Type B pancreatic cell (in vitro differentiated cells): ENCODE data around the gene DDAH1. TPM values are rescaled to one million over a fixed set of nuclear protein-coding genes. Genes with fewer than 3 reads are reported as not detected.

Experiments used
- DNase-seq: peaks from one replicate; pipeline ENCODE4 v3.0.0; 2021; ENCODE audit warnings: mixed read lengths; ENCODE audit not compliant: unreplicated experiment; ENCODE audit errors: extremely low spot score
- H3K27ac Mint-ChIP-seq: 2 replicates; pipeline ENCODE4 v1.8.0; 2021; ENCODE audit warnings: mild to moderate bottlenecking, mixed read lengths
- H3K27me3 Mint-ChIP-seq: 2 replicates; pipeline ENCODE4 v1.8.0; 2021; ENCODE audit warnings: mixed read lengths
- H3K36me3 Mint-ChIP-seq: 2 replicates; pipeline ENCODE4 v1.8.0; 2021; ENCODE audit warnings: mixed read lengths
- H3K4me1 Mint-ChIP-seq: one replicate; pipeline ENCODE4 v1.8.0; 2021; ENCODE audit warnings: mixed read lengths; ENCODE audit not compliant: unreplicated experiment
- H3K4me3 Mint-ChIP-seq: 2 replicates; pipeline ENCODE4 v1.8.0; 2021; ENCODE audit warnings: mild to moderate bottlenecking, mixed read lengths
- H3K9me3 Mint-ChIP-seq: 2 replicates; pipeline ENCODE4 v1.8.0; 2021; ENCODE audit warnings: mixed read lengths
- CTCF ChIP-seq: fragments of 200-600 bp; sonication (generic); conservative IDR thresholded peaks from 2 replicates; pipeline ENCODE4 v1.5.0; 2021; ENCODE audit warnings: antibody characterized with exemption, mild to moderate bottlenecking
- total RNA-seq: library from RNA; stranded (reverse); gene quantifications from 2 replicates; pipeline ENCODE4 v1.2.1, GENCODE V29; 2021; ENCODE audit warnings: low replicate concordance

DDAH1 gene
- total RNA-seq, 1 donor from 2014 or later, result 28.6 TPM

GRCh38 chr1:85326336-85326735, 138.6 kb downstream of the DDAH1 start:
- no peaks in the 10 kb centered on the region for H3K27me3 Mint-ChIP-seq
- H3K4me1 Mint-ChIP-seq, result peaks cover 17% of the 10 kb centered on the region
- no peaks in the 10 kb centered on the region for H3K9me3 Mint-ChIP-seq
- TF ChIP-seq CTCF, result no peak
- no peak overlapping the region for H3K4me3 Mint-ChIP-seq
- no peak overlapping the region for H3K27ac Mint-ChIP-seq
- DNase-seq, result no peak
- no peaks in the 10 kb centered on the region for H3K36me3 Mint-ChIP-seq

- H3K4me3 Mint-ChIP-seq, result no peak overlapping the region
- peaks cover 17% of the 10 kb centered on the region for H3K4me1 Mint-ChIP-seq
- no peaks in the 10 kb centered on the region for H3K36me3 Mint-ChIP-seq
- H3K27me3 Mint-ChIP-seq, result no peaks in the 10 kb centered on the region
- H3K27ac Mint-ChIP-seq, result no peak overlapping the region
- H3K9me3 Mint-ChIP-seq, result no peaks in the 10 kb centered on the region
- no peak for TF ChIP-seq CTCF
- no peak for DNase-seq
Measured at GRCh38 chr1:85325920-85326319, 139.0 kb downstream of the DDAH1 start.

GRCh38 chr1:85323770-85324169, 141.2 kb downstream of the DDAH1 start:
- TF ChIP-seq CTCF, result no peak
- Mint-ChIP-seq H3K27ac (no peak overlapping the region), H3K36me3 (peaks cover 4% of the 10 kb centered on the region), H3K27me3 (no peaks in the 10 kb centered on the region), H3K4me3 (no peak overlapping the region), H3K4me1 (peaks cover 16% of the 10 kb centered on the region), H3K9me3 (no peaks in the 10 kb centered on the region)
- no peak for DNase-seq

DNA sequence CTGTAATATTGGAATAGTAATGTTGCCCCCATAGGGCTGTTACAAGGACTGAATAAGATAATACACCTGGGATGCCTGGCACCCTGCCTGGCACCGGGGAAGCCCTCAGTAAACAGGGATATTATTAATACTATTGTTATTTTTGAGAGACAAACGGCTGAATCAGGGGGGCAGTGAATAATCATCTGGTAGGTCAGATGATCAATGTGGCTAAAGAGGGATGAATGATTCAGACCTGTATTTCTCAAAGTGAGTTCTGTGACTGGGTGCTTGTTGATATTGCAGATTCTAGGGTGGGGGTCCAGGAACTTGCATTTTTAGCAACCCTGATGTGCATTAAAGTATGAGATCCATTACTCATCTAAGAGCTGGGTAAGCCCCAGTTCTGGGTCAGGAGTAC, 142.3 kb downstream of the DDAH1 start:
- Mint-ChIP-seq H3K4me1 (peaks cover 14% of the 10 kb centered on the region), H3K27me3 (no peaks in the 10 kb centered on the region), H3K36me3 (peaks cover 4% of the 10 kb centered on the region), H3K4me3 (no peak overlapping the region), H3K9me3 (no peaks in the 10 kb centered on the region), H3K27ac (no peak overlapping the region)
- TF ChIP-seq CTCF, result no peak
- no peak for DNase-seq

DNA sequence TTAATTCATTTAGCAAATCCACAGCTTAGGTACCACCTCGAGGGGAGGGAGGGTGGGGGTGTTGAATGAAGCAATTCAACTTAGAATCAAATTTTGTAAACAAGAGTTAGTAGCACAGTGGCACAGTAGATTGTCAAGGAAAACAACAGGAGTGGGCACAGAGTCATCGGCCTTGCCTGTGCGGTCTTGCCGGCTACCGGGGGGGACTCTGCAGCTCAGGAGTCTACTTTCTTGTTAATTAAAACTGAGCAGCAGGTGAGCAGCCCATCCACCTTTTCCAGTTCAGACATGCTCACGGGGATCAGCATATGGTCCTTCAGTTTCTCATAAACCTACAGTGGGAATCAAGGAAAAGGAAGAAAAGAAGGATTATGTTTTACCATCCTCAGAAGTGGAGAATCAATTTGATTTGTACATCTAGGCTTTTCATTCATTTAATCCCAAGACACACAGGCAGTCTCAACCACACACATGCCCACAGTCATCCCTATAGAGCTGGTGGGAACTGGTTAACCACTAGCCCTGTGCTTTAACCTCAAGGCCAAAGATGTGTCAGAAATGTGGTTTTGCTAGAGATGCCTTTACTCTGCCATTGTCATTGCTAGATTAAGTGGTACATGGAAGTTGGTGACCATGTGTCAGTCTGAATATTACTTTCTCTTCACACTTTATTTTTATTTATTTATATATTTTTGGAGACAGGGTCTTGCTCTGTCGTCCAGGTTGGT, 143.6 kb downstream of the DDAH1 start:
- DNase-seq, result no peak
- Mint-ChIP-seq H3K4me1 (peaks cover 16% of the 10 kb centered on the region), H3K27me3 (no peaks in the 10 kb centered on the region), H3K36me3 (peaks cover 4% of the 10 kb centered on the region), H3K9me3 (no peaks in the 10 kb centered on the region), H3K27ac (no peak overlapping the region), H3K4me3 (no peak overlapping the region)
- TF ChIP-seq CTCF, result no peak
